Measurements from ENCODE around the gene TM9SF4.
"Not testable (repeated sequence)": the region's sequence is repeated elsewhere in the genome, so short reads cannot be mapped to it uniquely, and the experiment has no call there.

DNA sequence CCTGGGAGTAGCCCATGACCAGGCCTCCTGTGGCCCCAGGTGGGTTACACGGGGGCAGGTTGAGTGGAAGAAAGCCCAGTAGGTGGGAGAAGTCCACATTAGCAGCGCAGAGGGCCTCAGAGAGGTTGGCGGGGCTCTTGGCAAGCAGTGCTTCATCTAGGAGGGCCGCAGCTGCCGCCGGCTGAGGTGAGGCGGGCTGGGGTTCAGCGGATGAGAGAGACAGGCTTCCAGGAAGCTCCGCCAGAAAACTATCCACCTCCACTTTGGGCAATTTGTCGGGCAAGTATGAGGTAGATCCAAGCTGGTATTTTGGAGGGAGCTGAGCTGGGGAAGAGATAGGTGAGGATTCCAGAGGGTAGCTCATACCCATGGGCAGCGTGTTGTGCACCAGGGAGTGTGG lies 87.1 kb downstream of the TM9SF4 start:
- not testable (repeated sequence) for TF ChIP-seq SP2 (IDR thresholded peaks at IDR 0.05; ENCODE audit: low read length); CTBP2 (IDR thresholded peaks at IDR 0.05; ENCODE audit: borderline replicate concordance, insufficient read depth, insufficient read length, low read length)
- TF ChIP-seq, protein P1, sequence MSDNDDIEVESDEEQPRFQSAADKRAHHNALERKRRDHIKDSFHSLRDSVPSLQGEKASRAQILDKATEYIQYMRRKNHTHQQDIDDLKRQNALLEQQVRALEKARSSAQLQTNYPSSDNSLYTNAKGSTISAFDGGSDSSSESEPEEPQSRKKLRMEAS (IDR thresholded peaks at IDR 0.05), result not testable (repeated sequence)
- TF ChIP-seq, protein P2, sequence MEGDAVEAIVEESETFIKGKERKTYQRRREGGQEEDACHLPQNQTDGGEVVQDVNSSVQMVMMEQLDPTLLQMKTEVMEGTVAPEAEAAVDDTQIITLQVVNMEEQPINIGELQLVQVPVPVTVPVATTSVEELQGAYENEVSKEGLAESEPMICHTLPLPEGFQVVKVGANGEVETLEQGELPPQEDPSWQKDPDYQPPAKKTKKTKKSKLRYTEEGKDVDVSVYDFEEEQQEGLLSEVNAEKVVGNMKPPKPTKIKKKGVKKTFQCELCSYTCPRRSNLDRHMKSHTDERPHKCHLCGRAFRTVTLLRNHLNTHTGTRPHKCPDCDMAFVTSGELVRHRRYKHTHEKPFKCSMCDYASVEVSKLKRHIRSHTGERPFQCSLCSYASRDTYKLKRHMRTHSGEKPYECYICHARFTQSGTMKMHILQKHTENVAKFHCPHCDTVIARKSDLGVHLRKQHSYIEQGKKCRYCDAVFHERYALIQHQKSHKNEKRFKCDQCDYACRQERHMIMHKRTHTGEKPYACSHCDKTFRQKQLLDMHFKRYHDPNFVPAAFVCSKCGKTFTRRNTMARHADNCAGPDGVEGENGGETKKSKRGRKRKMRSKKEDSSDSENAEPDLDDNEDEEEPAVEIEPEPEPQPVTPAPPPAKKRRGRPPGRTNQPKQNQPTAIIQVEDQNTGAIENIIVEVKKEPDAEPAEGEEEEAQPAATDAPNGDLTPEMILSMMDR (IDR thresholded peaks at IDR 0.05; ENCODE audit: control extremely low read depth in 1 of 3, insufficient read depth in 1 of 3, low read depth in 1 of 3, low read length in 3 of 3), result not testable (repeated sequence)

Data from H1 (cell line).